22Rv1 (cell line): Measurements from ENCODE around the gene ADCYAP1R1.

Source experiments
- H3K27ac ChIP-seq: fragments of 450-650 bp; 2 replicates; pipeline ENCODE4 v1.5.1; 2017
- ZFX ChIP-seq: fragments of 450-650 bp; IDR thresholded peaks from 2 replicates; pipeline ENCODE4 v1.6.1; 2017; ENCODE audit warnings: antibody characterized with exemption, borderline replicate concordance
- TF ChIP-seq, protein P1 (sequence below): fragments of 450-650 bp; IDR thresholded peaks from 2 replicates; pipeline ENCODE4 v1.5.1; 2017; ENCODE audit warnings: mild to moderate bottlenecking

ADCYAP1R1 gene

DNA sequence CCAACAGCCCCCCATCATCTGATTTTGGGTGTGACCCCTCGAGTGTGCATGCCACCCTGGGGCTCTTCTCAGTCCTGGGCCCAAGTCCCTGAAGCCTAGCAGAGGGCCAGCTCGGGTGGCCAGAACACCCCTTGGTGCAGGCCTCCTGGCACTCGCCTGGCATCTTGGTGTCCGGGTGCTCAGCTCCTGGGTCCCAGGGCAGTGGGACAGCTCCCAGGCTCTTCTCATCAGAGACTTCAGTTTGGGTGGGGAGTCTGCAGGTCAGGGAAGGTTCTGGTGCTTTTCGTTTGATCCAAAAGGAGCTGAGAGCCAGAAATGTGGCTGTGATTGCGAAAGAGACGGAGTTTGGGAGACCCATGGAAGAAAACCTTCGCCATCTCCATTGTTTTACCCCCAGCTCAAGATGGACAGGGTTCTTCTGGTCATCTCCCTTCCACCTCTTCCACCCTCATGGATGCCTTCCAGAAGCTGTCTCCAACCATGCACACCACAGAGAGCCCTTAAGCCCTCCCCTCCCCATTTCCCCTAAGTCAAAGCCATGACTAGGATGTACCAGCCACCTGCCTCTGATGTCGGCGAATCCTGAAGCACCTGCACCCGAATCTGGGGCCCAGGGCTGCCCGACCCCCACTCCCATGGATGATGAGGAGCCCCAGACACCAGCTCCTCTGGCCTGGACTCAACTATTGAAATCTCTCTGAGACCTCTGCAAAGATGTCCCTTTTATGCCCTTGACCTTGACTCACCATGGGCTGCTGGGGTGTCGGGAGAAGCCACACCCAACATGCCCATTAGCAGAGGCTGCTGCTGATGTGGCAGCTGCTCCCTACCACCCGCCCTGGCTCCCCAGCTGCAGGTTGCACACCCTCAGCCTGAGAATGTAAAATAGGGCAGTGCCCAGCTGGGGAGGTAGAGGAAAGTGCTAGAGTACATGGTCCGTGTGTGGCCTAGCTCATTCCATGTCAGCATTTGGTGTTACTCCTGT, 55.3 kb downstream of the ADCYAP1R1 start:
- TF ChIP-seq, protein P1, sequence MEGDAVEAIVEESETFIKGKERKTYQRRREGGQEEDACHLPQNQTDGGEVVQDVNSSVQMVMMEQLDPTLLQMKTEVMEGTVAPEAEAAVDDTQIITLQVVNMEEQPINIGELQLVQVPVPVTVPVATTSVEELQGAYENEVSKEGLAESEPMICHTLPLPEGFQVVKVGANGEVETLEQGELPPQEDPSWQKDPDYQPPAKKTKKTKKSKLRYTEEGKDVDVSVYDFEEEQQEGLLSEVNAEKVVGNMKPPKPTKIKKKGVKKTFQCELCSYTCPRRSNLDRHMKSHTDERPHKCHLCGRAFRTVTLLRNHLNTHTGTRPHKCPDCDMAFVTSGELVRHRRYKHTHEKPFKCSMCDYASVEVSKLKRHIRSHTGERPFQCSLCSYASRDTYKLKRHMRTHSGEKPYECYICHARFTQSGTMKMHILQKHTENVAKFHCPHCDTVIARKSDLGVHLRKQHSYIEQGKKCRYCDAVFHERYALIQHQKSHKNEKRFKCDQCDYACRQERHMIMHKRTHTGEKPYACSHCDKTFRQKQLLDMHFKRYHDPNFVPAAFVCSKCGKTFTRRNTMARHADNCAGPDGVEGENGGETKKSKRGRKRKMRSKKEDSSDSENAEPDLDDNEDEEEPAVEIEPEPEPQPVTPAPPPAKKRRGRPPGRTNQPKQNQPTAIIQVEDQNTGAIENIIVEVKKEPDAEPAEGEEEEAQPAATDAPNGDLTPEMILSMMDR: no peak
- TF ChIP-seq ZFX: no peak
- H3K27ac ChIP-seq: no peak overlapping the region

DNA sequence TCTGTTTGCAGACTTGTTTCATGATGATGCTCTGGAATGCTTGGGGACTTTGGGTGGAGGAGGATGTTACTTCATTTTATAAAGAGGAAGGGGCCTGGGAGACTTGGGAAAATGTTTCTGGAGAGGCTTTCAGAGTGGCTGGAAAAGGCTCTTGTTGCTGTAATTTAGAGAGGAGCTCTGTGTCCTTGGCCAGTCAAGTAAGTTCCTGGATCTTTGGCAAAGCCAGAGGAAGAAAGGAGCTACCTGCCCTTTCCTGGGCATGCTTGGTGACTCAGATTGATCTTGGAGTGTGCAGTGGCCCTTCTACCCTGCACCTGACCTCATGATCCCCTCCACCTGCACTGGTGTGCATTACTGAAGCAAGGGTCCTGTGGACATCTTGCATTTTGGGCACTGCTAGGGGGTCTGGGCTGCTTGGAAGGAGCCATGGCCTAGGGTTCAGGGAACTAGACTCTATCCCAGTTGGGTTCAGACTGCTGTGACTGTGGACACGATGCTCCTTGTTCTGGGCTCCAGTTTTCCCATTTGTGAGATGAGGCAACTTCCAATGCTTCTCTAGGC, 56.1 kb downstream of the ADCYAP1R1 start:
- H3K27ac ChIP-seq: no peak overlapping the region
- TF ChIP-seq ZFX: no peak
- TF ChIP-seq, protein P1: no peak

DNA sequence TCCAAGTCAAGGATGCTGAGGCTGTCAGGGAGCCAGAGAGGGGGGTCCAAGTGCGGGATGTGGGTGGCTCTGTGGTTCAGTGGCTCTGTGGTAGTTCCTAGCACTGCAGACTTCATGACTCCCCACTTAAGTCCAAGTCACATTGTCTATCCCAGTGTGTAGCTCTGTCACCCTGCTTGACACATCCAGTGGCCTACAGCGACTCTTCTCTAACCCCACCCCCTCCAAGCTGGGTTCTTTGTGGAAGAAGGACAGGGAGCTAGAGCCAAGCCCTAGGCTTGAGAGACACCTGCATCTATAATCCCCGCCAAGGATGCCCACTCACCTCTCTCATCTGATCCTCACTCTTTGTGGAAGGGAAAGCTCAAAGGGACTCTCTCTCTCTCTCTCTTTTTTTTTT, 57.6 kb downstream of the ADCYAP1R1 start:
- H3K27ac ChIP-seq: no peak overlapping the region
- TF ChIP-seq, protein P1: no peak
- TF ChIP-seq ZFX: no peak

DNA sequence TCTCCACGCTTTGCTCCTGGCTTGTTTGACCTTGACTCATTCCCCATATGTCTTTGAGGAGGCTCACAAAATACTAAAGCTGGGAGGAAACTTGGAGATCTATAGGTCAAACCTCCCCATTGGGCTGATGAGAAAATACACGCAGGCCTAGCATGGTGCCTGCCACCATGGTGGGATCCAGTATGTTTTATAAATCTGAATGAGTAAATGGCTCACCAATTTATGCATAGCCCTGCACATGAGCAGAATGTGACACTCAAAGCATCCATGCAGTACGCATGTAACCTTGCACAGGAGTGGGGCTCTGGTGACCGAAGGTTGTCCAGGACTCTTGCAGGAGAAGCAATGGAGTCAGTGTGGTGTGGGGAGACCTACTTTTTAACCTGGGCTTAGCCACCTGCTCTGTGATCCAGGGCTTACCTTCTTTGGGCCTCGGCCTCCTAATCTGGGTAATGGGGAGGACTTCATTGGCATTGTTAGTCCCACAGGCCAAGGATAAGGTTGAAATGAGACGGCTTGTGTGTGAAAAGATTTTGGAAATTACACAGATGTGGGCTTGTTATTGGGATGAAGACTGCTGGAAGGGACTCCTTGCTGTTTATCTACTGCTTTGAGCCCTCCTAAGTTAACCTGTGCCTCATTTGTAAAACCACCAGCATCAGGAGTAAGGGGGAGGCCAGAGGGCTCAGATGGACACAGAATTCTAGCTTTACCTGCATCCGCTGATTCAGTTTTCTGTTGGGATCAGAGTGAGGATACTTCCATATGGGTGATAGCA, 58.4 kb downstream of the ADCYAP1R1 start:
- no peak overlapping the region for H3K27ac ChIP-seq

DNA sequence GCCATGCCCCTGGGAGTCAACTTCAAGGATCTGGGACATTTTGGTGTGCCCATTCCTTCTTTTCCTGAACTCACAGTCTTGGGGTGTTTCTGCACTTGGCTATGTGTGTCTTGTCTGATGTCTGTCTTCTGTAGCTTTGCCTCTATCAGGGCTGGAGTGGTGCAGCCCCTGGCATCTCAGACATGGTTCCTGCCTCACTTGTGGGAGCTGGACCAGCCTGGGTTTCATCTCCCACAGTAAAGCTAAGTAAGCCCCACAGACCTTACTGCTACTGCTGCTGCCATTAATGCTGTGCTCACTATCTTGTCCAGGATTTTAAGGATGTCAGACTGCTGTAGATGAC, 59.0 kb downstream of the ADCYAP1R1 start:
- no peak overlapping the region for H3K27ac ChIP-seq
- TF ChIP-seq, protein P1: no peak

More for the DNA sequence above, 58.4 kb downstream of the ADCYAP1R1 start:
- TF ChIP-seq ZFX: no peak
- TF ChIP-seq, protein P1: no peak

DNA sequence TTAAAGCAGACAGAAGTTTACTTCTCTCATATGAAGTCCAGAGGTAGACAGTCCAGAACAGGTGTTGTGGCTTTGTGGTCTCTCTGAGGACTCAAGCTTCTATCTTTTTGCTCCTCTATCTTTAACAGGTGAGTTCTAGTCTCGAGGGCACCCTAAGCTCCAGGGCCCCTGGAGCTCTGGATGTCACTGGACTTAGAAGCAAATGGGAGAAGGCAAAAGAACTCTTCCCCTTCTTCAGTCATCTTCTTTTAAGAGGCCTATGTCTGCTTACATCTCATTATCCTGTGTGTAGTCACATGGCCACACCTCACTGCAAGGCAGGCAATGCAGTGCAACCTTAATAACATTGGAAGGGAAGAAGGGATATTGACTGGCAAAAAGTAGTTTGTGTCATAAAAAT, 61.6 kb downstream of the ADCYAP1R1 start:
- H3K27ac ChIP-seq: no peak overlapping the region
- no peak for TF ChIP-seq ZFX
- TF ChIP-seq, protein P1: no peak
